H1 (cell line): Measurements from ENCODE around the gene CD37. TPM values are rescaled to one million over a fixed set of nuclear protein-coding genes. Genes with fewer than 3 reads are reported as not detected.

Experiments used
- CTCF ChIA-PET: fragments of 300-600 bp; sonication (Branson Sonifier 250); formaldehyde crosslinking; loops from one replicate; lab custom pipeline; 2021; ENCODE audit not compliant: partially characterized antibody; lab: Charles Lee
- POLR2A ChIA-PET: fragments of 300-600 bp; sonication (Branson Sonifier 250); formaldehyde crosslinking; loops from one replicate; lab custom pipeline; 2021; ENCODE audit warnings: inconsistent platforms; ENCODE audit not compliant: partially characterized antibody; lab: Charles Lee
- DNase-seq, 2 experiments: peaks; one replicate each; pipeline versions ENCODE4 v3.0.0 to v3.0.0-alpha.2; 2010 to 2022; ENCODE audit warnings: low spot score in 2 of 2, low read depth in 1 of 2, mixed read lengths in 1 of 2
- FAIRE-seq: peaks from 2 replicates; lab custom pipeline; 2011; peaks lifted over from hg19 to GRCh38; lab: Jason Lieb, UNC
- H2AFZ ChIP-seq: 2 replicates; pipeline ENCODE4 v1.8.1; 2012; ENCODE audit warnings: low read length, inconsistent platforms
- H2AK5ac ChIP-seq: 2 replicates; pipeline ENCODE4 v1.6.1; 2013; ENCODE audit warnings: low read depth, low read length
- H2BK120ac ChIP-seq: replicated peaks from 2 replicates; pipeline ENCODE3; 2013; ENCODE audit warnings: low read depth, low read length, inconsistent platforms
- H2BK12ac ChIP-seq: 2 replicates; pipeline ENCODE4 v1.6.1; 2013; ENCODE audit warnings: low read depth, low read length
- H2BK15ac ChIP-seq: 2 replicates; pipeline ENCODE4 v1.6.1; 2013; ENCODE audit warnings: low read length
- H2BK20ac ChIP-seq: 2 replicates; pipeline ENCODE4 v1.6.1; 2013; ENCODE audit warnings: low read length
- H2BK5ac ChIP-seq: 2 replicates; pipeline ENCODE4 v1.6.1; 2013; ENCODE audit warnings: low read depth, low read length
- H3K14ac ChIP-seq: 2 replicates; pipeline ENCODE4 v1.6.1; 2013; ENCODE audit warnings: inconsistent platforms; ENCODE audit not compliant: insufficient read length
- H3K18ac ChIP-seq: 2 replicates; pipeline ENCODE4 v1.6.1; 2013; ENCODE audit warnings: low read length; ENCODE audit errors: extremely low read depth
- H3K23ac ChIP-seq: 2 replicates; pipeline ENCODE4 v1.6.1; 2013; ENCODE audit warnings: inconsistent platforms; ENCODE audit not compliant: insufficient read length
- H3K23me2 ChIP-seq: 2 replicates; pipeline ENCODE4 v1.6.1; 2013; ENCODE audit warnings: low read depth, low read length
- H3K27ac ChIP-seq: 2 replicates; pipeline ENCODE4 v1.6.1; 2011; ENCODE audit warnings: low read depth, low read length, inconsistent platforms
- H3K27me3 ChIP-seq, 4 experiments: replicated peaks in 1 of 4; 1 replicate in 1 of 4; 2 replicates in 3 of 4; pipeline versions ENCODE4 v1.6.1 to v1.8.1; 2011 to 2013; ENCODE audit warnings: low read length in 3 of 4, mild to moderate bottlenecking in 3 of 4, inconsistent platforms in 2 of 4, mixed read lengths in 2 of 4, moderate library complexity in 1 of 4; ENCODE audit not compliant: control insufficient read depth in 3 of 4, insufficient read depth in 3 of 4; ENCODE audit errors: extremely low read depth in 1 of 4
- H3K36me3 ChIP-seq, 4 experiments: 2 replicates each; pipeline versions ENCODE4 v1.6.1 to v1.8.1; 2011 to 2013; ENCODE audit warnings: mild to moderate bottlenecking in 4 of 4, low read length in 3 of 4, moderate library complexity in 2 of 4, control low read depth in 1 of 4, inconsistent platforms in 1 of 4; ENCODE audit not compliant: insufficient read depth in 4 of 4, control insufficient read depth in 2 of 4
- H3K4ac ChIP-seq: replicated peaks from 2 replicates; pipeline ENCODE3; 2013; ENCODE audit warnings: low read length, low read depth, mixed read lengths, inconsistent platforms; ENCODE audit not compliant: insufficient read length
- H3K4me1 ChIP-seq, 4 experiments: replicated peaks in 1 of 4; 1 replicate in 1 of 4; 2 replicates in 3 of 4; pipeline versions ENCODE4 v1.6.1 to v1.8.1; 2011 to 2013; ENCODE audit warnings: low read length in 3 of 4, inconsistent platforms in 2 of 4, mixed read lengths in 1 of 4; ENCODE audit not compliant: insufficient read depth in 4 of 4, control insufficient read depth in 3 of 4
- H3K4me2 ChIP-seq, 2 experiments: 2 replicates each; pipeline versions ENCODE4 v1.6.1 to v1.8.1; 2011 to 2013; ENCODE audit warnings: low read depth in 2 of 2, low read length in 2 of 2, control low read depth in 1 of 2, inconsistent platforms in 1 of 2, mild to moderate bottlenecking in 1 of 2; ENCODE audit not compliant: insufficient read depth in 1 of 2
- H3K4me3 ChIP-seq, 4 experiments: fragments of 200-600, 300-600 bp in 1 of 4; sonication (generic), shearing (Covaris generic), sonication (Bioruptor Twin) in 1 of 4; 2 replicates each; pipeline versions ENCODE4 v1.5.1 to v1.8.1; 2011 to 2016; ENCODE audit warnings: low read length in 4 of 4, low read depth in 3 of 4, control low read depth in 2 of 4, inconsistent platforms in 2 of 4, mild to moderate bottlenecking in 2 of 4, mixed read lengths in 1 of 4, moderate library complexity in 1 of 4; ENCODE audit not compliant: insufficient read depth in 2 of 4; ENCODE audit errors: extremely low read depth in 1 of 4
- H3K56ac ChIP-seq: replicated peaks from 2 replicates; pipeline ENCODE3; 2013; ENCODE audit warnings: low read depth, mild to moderate bottlenecking, mixed read lengths, low read length, inconsistent platforms; ENCODE audit not compliant: insufficient read length
- H3K79me1 ChIP-seq: 2 replicates; pipeline ENCODE4 v1.6.1; 2013; ENCODE audit warnings: low read depth, low read length, control low read depth
- H3K79me2 ChIP-seq, 2 experiments: 2 replicates each; pipeline versions ENCODE4 v1.6.1 to v1.8.1; 2012 to 2013; ENCODE audit warnings: low read length in 2 of 2, mild to moderate bottlenecking in 2 of 2, inconsistent platforms in 1 of 2; ENCODE audit not compliant: insufficient read depth in 2 of 2, control insufficient read depth in 1 of 2
- H3K9ac ChIP-seq, 4 experiments: replicated peaks in 1 of 4; 1 replicate in 1 of 4; 2 replicates in 3 of 4; pipeline versions ENCODE4 v1.6.1 to v1.8.1; 2011 to 2013; ENCODE audit warnings: low read depth in 3 of 4, low read length in 3 of 4, control low read depth in 2 of 4, mild to moderate bottlenecking in 2 of 4, moderate library complexity in 2 of 4, inconsistent platforms in 1 of 4; ENCODE audit errors: extremely low read depth in 1 of 4
- H3K9me3 ChIP-seq, 2 experiments: 2 replicates each; pipeline versions ENCODE4 v1.6.1 to v1.8.1; 2012 to 2013; ENCODE audit warnings: mild to moderate bottlenecking in 2 of 2, moderate library complexity in 2 of 2, control low read depth in 1 of 2, inconsistent platforms in 1 of 2, low read depth in 1 of 2, low read length in 1 of 2, mixed read lengths in 1 of 2; ENCODE audit not compliant: insufficient read depth in 2 of 2
- H4K20me1 ChIP-seq, 2 experiments: replicated peaks in 1 of 2; 2 replicates each; pipeline versions ENCODE3 to v1.8.1; 2011 to 2013; ENCODE audit warnings: inconsistent platforms in 2 of 2, low read length in 2 of 2, mild to moderate bottlenecking in 1 of 2; ENCODE audit not compliant: insufficient read depth in 2 of 2, control insufficient read depth in 1 of 2
- H4K5ac ChIP-seq: 2 replicates; pipeline ENCODE4 v1.6.1; 2013; ENCODE audit warnings: low read length, low read depth, mixed read lengths, inconsistent platforms; ENCODE audit not compliant: insufficient read length
- H4K8ac ChIP-seq: 2 replicates; pipeline ENCODE4 v1.8.0; 2013; ENCODE audit warnings: mild to moderate bottlenecking, moderate library complexity, low read length, inconsistent platforms; ENCODE audit not compliant: insufficient read depth; ENCODE audit errors: extremely low read depth
- H4K91ac ChIP-seq: replicated peaks from 2 replicates; pipeline ENCODE3; 2013; ENCODE audit warnings: low read length, mixed read lengths, inconsistent platforms; ENCODE audit not compliant: insufficient read length
- ATF3 ChIP-seq: IDR thresholded peaks from 2 replicates; pipeline ENCODE4 v1.6.1; 2011; ENCODE audit warnings: low read depth, mild to moderate bottlenecking, low read length; ENCODE audit not compliant: insufficient read depth
- MAX ChIP-seq: IDR thresholded peaks from 2 replicates; pipeline ENCODE4 v1.6.1; 2012; ENCODE audit warnings: inconsistent platforms
- NANOG ChIP-seq: IDR thresholded peaks from 2 replicates; pipeline ENCODE4 v1.6.1; 2011; ENCODE audit warnings: low read length, low read depth, mild to moderate bottlenecking, inconsistent platforms; ENCODE audit not compliant: insufficient read depth, poor library complexity, severe bottlenecking
- WGBS, 2 experiments: shearing (Covaris generic) in 1 of 2; methylation state at CpG; one replicate each; pipeline versions ENCODE4 v1.1.6 to v1.1.7; 2013 to 2015; ENCODE audit warnings: low lambda C conversion rate in 2 of 2, mixed read lengths in 2 of 2, inconsistent platforms in 1 of 2, low coverage in 1 of 2, missing lambda C conversion rate in 1 of 2; ENCODE audit not compliant: insufficient replicate concordance in 2 of 2, insufficient coverage in 1 of 2, insufficient read length in 1 of 2; ENCODE audit errors: extremely low coverage in 1 of 2, missing lambda C conversion rate in 1 of 2; 5-methylcytosine and 5-hydroxymethylcytosine counted together
- polyA plus RNA-seq, 7 experiments: library from polyadenylated mRNA; depleted of rRNA in 3 of 7; stranded (reverse) in 5 of 7; unstranded in 2 of 7; fragments of >200 nt in 5 of 7; fragments of 200-250 nt in 2 of 7; gene quantifications; 1 replicate in 5 of 7; 2 replicates in 1 of 7; 4 replicates in 1 of 7; pipeline versions ENCODE4 v1.2.1 to v1.2.3, GENCODE V29; 2011 to 2013; ENCODE audit warnings: missing spikeins in 2 of 7, mixed read lengths in 2 of 7
- total RNA-seq: library from RNA; stranded (reverse); fragmentation: NEBNext Ultra II Directional; extraction: Animal tissue kit (Norgen Biotek cat#: 25700); gene quantifications from 2 replicates; pipeline ENCODE4 v1.2.1, GENCODE V29; 2021

CD37 gene
- total and polyA plus RNA-seq, 2 of the 8 experiments (the other 6 are each of a cell fraction or from before 2014, with no cell fraction given), result not detected

- Histone ChIP-seq H3K23ac (no peak overlapping the region), H4K5ac (no peak overlapping the region), H3K36me3 (no peaks in the 10 kb centered on the region), H4K8ac (no peak overlapping the region), H4K91ac (no peak overlapping the region), H3K56ac (no peak overlapping the region), H4K20me1 (no peaks in the 10 kb centered on the region), H3K9ac (no peak overlapping the region), H3K27ac (no peak overlapping the region), H3K27me3 (no peaks in the 10 kb centered on the region), H3K79me1 (no peaks in the 10 kb centered on the region), H2AFZ (no peak overlapping the region), H2BK20ac (no peak overlapping the region), H3K14ac (no peak overlapping the region), H3K9me3 (peaks cover 6 to 9% of the 10 kb centered on the region in 2 experiments; a peak in 2 of 4 replicates), H3K79me2 (no peaks in the 10 kb centered on the region), H2AK5ac (no peak overlapping the region), H2BK12ac (no peak overlapping the region), H2BK120ac (no peak overlapping the region), H3K4me3 (no peak overlapping the region), H3K4me2 (no peak overlapping the region), H3K4me1 (no peaks in the 10 kb centered on the region), H3K4ac (no peak overlapping the region), H2BK15ac (no peak overlapping the region), H3K18ac (no peak overlapping the region), H3K23me2 (no peaks in the 10 kb centered on the region), H2BK5ac (no peak overlapping the region)
- TF ChIP-seq MAX (no peak), ATF3 (no peak), NANOG (no peak)
- WGBS, 2 experiments, result 84% methylated on average over 3 of the region's 3 CpGs; no CpG with 5 or more reads in 1 of the 2 experiments
- POLR2A ChIA-PET, result no interaction called here
- no peak for DNase-seq
- CTCF ChIA-PET, result no interaction called here
- FAIRE-seq, result no peak
These were observed 44.7 kb upstream of the CD37 start for GRCh38 chr19:49290517-49290916.
